HPDE6-E6E7 (cell line): ENCODE results near the gene CENPT.
"Not testable (repeated sequence)": the region's sequence is repeated elsewhere in the genome, so short reads cannot be mapped to it uniquely, and the experiment has no call there.

ENCODE experiments used
- DNase-seq: peaks from one replicate; pipeline ENCODE4 v3.0.0; 2011; ENCODE audit warnings: missing footprints; ENCODE audit errors: extremely low spot score

The CENPT gene

DNA sequence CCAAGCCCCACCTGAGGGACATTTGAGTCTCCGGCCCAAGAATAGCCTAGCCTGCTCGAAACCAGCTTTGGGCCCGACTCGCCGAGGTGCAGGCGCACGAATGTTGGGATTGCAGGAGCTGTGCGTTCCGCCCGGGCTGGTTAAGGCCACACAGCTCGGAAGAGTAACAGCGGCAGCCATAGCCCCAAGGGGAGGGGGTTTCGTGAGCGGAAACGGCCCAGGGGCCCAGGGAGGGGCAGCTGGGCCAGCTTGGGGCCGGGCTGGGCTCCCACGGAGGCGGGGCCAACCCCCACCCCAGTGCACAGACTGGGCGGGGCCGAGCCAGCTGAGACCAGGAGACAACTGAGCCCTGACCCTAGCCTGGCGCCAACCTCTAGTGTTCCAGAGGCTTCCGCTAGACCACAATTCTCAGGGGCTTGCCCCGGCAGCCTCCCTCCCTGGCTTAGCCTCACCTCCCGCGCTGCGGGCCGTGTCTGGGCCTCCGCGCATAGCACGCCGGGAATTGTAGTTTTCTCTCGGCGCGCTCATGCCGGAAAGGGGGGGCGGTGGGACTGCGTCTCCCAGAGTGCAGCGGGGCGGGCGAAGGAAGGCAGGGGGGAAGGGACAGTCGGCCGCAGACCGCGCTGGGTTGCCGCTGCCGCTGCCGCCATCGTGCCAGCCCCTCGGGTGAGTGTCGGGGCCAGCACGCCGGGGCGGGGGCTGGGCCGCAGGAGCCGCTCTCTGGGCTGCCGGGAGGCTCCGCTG lies 1.0 kb downstream of the CENPT start, which contains the start of gene NUTF2:
NUTF2 (plus strand) TSS at position 614 of the 744 bp plus-strand sequence. CDS start 18,198 bp downstream, outside the sequence.
- DNase-seq = peak; percentile 93

DNA sequence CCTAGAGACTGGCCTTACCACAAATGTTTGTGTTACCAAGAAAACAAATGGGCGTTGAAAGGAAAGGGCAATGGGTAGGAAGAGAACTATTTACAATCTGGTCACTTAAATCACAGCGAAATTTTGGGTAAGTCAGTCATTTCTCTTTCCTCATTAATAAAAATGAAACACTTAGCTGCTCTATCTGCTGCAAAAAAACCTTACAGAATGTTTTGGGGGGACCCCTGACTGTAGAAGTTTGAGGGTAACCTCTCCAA lies 1.5 kb downstream of the CENPT start:
- DNase-seq = no peak

DNA sequence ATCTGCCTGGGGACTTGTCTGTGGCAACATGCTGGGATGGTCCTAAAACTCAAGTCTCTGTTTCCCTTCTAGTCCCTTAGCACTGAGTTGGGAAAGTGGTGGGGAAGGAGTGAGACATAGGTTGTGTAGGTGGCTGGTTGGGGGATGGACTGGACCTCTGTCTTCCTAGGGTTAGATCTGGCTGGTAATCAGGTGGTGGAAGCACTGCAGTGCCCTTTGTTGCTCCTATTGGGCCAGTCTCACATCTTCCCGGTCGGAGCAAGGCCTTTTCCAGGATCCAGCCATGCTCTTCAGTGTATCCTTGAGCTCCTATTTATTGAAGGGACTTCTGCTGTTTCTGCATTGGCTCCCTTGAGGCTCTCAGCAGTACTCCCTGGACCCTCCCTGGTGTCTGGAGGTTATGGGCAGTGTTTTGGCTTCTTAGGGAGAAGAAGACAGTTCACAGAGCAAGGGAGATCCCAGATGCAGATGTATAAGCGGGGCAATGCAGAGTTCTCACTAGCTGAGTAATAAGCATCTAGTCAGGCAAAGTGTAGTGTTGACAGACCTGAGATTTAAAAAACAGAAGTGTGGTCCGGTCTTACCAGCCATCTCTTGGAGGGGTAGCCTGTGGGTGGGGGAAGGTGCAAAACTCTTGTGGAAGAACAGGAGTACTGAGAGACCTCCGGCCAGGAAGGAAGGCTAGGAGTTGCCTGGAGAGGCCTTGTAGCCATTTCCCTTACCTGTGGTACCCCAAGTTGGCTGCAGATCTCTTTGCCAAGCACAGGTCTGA lies 2.0 kb downstream of the CENPT start:
- no peak for DNase-seq

DNA sequence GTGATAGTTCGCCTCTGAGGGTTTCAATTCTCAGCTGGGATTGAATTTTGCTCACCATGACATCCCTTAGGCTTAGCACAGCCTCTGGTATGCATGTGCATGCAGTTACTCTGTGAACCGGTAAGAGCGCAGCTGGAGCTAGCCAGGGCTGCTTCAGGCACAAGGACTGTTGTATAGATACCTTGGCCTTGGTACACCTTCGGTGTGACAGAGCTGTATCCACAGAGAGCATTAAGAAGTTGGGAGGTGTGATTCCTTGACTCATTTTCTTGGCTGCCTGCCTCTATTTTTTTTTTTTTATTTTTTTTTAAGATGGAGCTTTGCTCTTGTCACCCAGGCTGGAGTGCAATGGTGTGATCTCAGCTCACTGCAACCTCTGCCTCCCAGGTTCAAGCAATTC lies 3.0 kb downstream of the CENPT start:
- peak; percentile 66 for DNase-seq

DNA sequence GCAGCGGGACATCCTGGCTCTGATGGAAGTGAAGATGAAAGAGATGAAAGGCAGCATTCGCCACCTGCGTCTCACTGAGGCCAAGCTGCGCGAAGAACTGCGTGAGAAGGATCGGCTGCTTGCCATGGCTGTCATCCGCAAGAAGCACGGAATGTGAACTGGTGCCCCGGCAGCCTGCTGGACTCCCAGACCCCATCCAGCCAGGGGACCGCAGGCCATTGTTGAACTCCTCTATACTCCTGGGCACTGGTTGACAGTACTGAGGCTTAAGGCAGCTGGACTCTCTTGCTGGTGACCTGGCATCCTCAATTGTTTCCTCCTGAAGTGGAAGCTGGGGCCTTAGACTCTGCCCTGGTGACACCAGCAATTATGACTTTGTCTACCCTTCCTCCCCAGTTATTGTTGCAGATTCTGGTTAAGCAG lies 4.1 kb downstream of the CENPT start:
- DNase-seq = no peak

DNA sequence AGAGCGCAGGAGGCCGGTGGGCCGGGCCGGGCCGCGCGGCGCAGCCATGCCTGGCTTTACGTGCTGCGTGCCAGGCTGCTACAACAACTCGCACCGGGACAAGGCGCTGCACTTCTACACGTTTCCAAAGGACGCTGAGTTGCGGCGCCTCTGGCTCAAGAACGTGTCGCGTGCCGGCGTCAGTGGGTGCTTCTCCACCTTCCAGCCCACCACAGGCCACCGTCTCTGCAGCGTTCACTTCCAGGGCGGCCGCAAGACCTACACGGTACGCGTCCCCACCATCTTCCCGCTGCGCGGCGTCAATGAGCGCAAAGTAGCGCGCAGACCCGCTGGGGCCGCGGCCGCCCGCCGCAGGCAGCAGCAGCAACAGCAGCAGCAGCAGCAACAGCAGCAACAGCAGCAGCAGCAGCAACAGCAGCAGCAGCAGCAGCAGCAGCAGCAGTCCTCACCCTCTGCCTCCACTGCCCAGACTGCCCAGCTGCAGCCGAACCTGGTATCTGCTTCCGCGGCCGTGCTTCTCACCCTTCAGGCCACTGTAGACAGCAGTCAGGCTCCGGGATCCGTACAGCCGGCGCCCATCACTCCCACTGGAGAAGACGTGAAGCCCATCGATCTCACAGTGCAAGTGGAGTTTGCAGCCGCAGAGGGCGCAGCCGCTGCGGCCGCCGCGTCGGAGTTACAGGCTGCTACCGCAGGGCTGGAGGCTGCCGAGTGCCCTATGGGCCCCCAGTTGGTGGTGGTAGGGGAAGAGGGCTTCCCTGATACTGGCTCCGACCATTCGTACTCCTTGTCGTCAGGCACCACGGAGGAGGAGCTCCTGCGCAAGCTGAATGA lies 4.8 kb downstream of the CENPT start:
- DNase-seq = no peak

DNA sequence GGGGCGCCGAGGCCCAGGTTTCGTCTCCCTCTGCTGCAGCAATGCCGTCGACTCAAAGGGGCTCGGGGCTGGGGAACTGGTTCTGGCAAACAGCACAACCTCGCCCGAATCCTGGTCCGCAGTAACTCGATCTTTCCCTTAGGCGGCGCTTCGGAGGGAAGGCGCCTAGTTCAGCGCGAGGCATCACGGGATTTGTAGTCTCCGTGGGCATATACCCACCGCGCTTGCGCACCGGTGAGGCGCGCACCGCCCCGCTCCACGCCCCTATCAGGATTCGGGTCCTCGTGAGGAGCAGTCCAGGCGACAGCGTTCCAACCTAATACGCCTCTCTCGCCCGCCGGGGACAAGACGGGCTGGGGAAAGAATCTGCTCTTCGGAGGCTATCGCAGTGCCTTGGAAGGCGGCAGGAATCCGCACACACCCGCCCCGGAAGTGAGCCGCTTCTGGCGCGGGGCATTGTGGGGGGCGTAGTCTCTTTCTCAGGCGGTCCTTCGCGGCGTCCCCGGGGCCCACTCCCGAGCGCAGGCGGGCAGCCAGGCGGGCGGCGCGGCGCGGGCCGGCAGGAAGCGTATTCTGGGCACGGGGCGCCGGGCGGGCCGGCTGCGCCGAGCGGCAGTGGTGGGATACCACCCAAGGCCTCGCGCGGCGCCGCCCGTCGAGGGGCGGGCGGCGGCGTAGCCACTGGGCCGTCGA lies 5.5 kb downstream of the CENPT start, which contains the start of gene THAP11:
THAP11 (plus strand) TSS at position 505 of the 693 bp plus-strand sequence. CDS start 235 bp downstream, outside the sequence.
- DNase-seq = peak; percentile 95

DNA sequence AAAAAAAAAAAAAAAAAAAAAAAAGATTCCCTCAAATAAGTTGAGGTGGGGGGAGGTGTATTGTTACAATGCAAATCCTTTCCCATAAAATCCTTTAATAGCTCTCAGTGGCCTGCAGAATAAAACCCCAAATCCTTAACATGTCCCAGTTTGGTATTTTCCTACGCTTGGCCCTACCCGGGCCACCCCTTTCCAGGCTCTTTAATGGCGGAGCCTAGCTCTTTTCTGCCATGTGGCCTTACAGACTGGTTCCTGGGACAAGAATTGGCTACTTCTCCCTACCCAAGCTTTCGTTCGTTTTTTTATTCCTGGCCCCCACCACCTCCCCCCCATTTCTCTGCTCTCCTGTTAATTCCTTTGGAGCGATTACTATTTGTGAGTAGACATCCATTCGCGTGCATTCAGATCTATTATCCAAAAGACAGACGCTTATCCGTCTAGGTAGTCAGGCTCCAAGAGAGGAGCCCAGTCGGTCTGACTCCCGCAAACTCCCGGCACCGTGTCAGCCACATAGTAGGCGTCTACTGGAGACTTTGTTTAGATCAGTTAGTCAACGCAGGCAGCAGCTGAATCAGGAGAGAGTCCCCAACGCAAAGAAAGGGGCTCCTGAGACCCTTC lies 6.2 kb downstream of the CENPT start:
- no peak for DNase-seq

DNA sequence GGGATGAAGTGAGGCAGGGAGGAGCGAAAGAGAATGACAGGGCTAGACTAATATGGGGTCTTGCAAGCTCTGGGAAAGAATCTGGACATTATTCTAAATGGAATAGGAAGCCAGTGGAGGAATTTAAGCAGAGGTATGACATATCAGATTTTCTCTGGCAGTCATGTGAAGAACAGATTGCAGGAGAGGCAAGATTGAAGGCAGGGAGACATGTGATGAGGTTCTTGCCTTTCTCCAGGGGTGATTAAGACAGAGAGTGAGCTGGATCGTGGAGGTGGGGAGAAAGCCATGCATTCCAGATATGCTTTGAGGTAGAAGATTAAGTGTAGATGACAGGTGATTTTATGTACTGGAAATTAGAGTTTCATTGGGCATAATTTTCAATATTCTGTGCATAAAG lies 9.7 kb downstream of the CENPT start:
- DNase-seq = no peak

DNA sequence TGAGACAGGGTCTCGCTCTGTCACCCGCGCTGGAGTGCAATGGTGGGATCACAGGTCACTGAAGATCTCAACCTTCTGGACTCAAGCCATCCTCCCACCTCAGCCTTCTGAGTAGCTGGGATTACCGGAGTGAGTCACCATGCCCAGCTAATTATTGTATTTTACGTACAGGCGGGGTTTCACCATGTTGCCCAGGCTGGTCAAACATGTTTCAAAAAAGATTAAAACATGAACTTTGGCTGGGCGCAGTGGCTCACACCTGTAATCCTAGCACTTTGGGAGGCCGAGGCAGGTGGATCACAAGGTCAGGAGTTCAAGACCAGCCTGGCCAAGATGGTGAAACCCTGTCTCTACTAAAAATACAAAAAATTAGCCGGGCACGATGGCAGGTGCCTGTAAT lies 10.3 kb downstream of the CENPT start:
- not testable (repeated sequence) for DNase-seq

DNA sequence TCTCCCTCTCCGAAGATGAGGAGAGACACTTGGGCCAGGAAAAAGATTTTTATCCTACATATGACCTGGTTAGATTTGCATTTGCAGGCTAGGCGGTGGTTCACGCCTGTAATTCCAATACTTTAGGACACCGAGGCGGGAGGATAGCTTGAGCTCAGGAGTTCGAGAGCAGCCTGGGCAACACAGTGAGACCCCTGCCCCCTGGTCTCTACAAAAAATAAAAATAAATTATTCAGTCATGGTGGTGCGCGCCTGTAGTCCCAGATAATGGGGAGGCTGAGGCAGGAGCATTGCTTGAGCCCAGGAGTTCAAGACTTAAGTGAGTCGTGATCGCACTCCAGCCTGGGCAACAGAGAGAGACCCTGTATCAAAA lies 13.3 kb downstream of the CENPT start:
- no peak for DNase-seq

DNA sequence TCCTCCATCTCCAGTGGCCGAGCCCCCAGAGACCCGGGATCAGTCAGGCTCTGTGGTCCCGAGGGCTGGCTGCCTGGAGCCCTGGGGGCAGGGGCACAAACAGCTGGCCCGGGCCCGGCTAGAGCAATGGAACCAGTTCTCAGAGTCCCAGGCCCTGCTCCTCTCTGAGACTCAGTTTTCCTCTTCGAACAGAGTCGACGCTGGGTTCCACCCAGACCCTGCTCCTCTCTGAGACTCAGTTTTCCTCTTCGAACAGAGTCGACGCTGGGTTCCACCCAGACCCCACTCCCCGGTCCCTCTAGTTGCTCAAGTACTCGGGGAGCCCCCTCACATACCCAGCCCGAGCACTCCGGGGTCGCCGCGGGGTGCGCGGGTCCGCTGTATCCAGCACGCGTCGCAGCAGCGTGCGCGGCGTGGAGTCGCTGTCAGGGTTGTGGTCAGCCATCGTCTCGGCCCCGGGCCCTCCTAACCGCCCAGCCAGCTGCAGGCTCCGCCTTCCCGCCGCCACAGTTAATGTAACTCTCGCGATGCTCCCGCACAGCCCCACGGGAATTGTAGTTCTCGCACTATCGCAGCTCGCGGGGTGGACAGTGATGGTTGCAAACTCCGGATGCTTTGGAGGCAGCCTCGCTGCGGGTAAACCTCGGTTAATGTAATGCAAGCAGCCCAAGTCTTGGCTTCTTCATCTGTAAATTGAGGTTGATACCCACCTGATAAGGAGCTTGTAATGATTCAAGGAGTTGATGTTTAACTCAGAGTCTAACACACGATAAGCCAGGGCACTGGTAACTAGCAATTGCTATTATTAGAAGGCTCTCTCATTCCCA lies 13.9 kb downstream of the CENPT start:
- peak; percentile 99 for DNase-seq

DNA sequence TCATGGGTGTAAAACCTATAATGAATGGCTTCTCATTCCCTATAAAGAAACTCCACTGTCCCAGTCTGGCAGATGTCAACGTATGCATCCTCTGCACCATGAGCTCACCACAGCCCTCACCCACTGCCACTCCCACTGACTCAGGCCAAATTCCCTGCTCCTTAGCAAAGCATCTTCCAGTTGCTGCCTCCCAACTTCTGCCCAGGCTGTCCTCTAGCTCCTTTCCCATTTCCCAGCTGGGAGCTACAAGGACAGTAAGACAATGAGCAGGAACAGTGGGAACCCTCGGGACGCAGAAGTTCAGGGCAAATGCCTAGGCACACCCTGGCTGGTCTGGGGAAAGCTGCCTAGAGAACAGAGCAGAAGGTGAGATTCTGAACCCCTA lies 14.5 kb downstream of the CENPT start:
- DNase-seq = no peak

DNA sequence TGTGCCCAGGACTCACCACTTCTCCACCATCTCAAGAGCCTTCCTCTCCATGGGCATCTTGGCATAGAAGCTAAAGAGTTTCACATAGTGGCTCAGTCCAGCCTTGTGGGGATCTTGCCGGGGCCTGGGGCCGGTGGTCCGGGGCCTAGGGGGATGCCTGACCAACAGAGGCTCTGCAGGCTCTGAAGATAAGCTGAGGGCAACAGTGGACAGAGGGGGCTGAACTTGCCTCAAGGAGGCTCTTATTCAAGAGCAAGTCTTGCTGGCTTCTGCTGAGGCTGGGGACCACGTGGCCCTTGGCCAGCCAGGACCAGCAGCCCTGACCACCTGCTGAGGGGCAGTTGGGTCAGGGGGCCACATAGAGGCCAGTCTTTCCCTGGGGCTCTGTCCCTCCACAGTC lies 18.8 kb downstream of the CENPT start:
- no peak for DNase-seq

DNA sequence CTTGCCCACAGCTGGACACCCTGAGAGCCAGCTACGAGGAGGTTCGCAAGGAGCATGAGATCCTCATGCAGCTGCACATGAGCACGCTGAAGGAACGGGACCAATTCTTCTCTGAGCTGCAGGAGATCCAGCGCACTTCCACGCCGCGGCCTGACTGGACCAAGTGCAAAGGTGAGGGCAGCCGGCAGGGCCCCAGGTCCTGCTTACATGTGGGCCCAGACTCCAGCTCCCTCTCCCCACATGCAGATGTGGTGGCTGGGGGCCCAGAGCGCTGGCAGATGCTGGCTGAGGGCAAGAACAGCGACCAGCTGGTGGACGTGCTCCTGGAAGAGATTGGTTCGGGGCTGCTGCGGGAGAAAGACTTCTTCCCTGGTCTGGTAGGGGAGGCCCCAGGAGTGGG lies 21.6 kb downstream of the CENPT start:
- DNase-seq = no peak

DNA sequence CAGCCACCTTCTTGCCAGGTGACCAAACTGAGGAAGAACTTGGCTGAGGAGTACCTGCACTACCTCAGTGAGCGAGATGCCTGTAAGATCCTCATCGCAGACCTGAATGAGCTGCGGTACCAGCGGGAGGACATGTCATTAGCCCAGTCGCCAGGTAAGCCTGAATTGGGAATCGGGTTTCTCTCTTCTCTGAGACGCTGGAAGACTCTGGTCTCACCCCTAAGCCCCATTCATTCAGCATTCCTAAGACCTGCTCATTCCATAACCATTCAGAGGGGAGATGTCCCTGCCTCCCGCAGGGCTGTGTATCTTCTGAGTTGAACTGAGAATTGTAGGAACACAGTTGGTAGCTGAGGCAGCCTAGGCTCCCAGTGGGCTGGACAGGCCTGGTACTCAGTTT lies 22.4 kb downstream of the CENPT start:
- no peak for DNase-seq

DNA sequence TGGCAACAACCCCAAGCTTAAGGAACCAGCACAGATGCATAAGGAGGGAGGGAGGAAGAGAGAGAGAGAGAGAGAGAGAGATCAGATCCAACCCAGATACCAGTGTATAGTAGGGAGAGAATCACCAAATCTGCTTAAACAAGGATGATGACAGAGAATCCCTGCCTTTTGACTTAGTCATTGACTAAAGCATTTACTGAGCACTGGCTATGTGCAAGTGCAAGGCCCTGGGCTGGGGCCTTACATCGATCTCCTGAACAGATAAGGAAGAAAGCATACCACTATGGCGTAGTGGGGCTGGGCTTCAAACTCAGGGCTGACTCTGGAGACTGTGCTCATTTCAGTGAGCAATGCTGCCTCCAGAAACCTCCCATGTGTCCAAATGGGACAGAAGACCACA lies 25.0 kb downstream of the CENPT start:
- no peak for DNase-seq

DNA sequence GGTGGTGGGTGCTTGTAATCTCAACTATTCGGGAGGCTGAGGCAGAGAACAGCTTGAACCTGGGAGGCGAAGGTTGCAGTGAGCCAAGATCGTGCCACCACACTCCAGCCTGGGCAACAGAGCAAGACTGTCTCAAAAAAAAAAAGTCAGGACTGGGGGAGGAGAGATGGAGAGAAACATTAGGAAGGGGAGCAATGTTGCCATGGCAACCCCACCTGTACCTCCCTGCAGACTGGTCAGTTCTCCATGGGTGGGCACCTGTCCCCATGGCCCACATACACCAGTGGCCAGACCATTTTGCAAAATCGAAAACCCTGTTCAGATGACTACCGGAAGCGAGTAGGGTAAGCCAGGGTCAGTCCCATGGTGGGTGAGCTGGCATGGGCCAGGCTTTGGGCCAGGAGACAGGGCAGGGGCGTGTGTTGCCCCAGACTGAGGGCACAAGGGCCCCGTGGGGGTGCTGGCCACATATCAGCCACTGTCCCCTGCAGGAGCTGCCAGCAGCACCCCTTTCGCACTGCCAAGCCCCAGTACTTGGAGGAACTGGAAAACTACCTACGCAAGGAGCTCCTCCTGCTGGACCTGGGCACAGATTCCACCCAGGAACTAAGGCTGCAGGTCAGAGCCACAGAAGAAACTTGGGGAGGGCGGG lies 26.8 kb downstream of the CENPT start:
- DNase-seq = no peak

DNA sequence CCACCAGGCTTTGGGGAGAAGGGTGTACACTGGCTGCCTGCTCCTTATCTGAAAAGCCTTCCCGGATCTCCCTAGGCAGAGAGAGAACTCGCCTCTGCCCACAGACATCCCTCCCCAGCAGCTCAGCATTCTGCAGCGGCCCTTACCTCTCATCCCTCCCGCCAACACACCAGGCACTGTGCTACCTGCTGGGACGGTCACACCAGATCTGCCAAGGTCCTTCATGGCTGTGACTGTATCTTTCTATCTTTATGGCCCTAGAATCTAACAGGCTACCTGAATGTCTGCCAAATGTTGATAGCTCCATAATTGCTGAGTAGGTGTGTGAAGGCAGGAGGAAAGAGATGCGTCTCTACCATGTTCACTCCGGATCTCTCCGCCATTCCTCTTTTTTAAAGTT lies 32.9 kb downstream of the CENPT start:
- no peak for DNase-seq

DNA sequence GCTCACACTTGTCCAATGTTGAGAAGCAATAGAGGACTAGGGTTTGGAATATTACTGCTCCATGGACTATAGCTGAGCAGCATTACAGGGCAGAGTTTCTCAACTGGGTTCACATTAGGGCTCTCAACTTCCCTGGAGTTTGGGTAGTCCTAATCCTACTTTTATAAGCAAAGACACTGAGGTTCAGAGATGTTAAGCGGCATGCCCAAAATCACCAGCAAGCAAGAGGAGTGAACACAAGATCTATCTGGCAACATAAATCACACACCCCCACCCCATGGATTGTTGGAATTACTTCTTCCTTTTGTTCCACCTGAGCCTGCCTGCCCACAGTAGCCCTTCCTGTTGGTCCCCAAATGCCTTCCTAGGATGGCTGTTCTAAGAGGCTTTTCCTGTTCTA lies 35.6 kb downstream of the CENPT start:
- no peak for DNase-seq
